Subcutaneous abdominal adipose tissue (tissue), 5 donors: ENCODE measurements around the gene HMCN1.

ENCODE experiments used
- H3K27ac ChIP-seq: one replicate; pipeline ENCODE4 v1.7.0; 2013; ENCODE audit warnings: low read depth, mild to moderate bottlenecking, inconsistent platforms, low read length, moderate library complexity
- H3K27me3 ChIP-seq, 5 donors: one replicate each; pipeline ENCODE4 v1.7.0; 2013; ENCODE audit warnings: low read length in 5 of 5, inconsistent platforms in 1 of 5; ENCODE audit not compliant: control insufficient read depth in 5 of 5, insufficient read depth in 4 of 5
- H3K36me3 ChIP-seq, 5 donors: one replicate each; pipeline ENCODE4 v1.7.0; 2013; ENCODE audit warnings: low read length in 5 of 5; ENCODE audit not compliant: control insufficient read depth in 5 of 5, insufficient read depth in 5 of 5
- H3K4me1 ChIP-seq, 5 donors: one replicate each; pipeline ENCODE4 v1.7.0; 2013; ENCODE audit warnings: low read length in 5 of 5, mild to moderate bottlenecking in 3 of 5, moderate library complexity in 1 of 5; ENCODE audit not compliant: control insufficient read depth in 5 of 5, insufficient read depth in 5 of 5
- H3K4me3 ChIP-seq, 5 donors: one replicate each; pipeline ENCODE4 v1.7.0; 2013; ENCODE audit warnings: low read length in 5 of 5, low read depth in 1 of 5
- H3K9ac ChIP-seq, 5 donors: one replicate each; pipeline ENCODE4 v1.7.0; 2013; ENCODE audit warnings: low read length in 5 of 5, mild to moderate bottlenecking in 4 of 5, moderate library complexity in 3 of 5
- H3K9me3 ChIP-seq, 5 donors: one replicate each; pipeline ENCODE4 v1.7.0; 2013; ENCODE audit warnings: low read length in 5 of 5; ENCODE audit not compliant: control insufficient read depth in 5 of 5
- donor health status: healthy.
- donor health status: healthy.
- donor health status: healthy.
- donor health status: healthy.
- donor health status: healthy.

HMCN1 gene

GRCh38 chr1:186009039-186009737 lies 275.0 kb downstream of the HMCN1 start:
- H3K27ac ChIP-seq, result no peak overlapping the region
- no peak overlapping the region for H3K9ac ChIP-seq
- H3K4me1 ChIP-seq, result peaks cover 0 to 4% (median 0%) of the 10 kb centered on the region in 5 donors
- no peaks in the 10 kb centered on the region for H3K9me3 ChIP-seq
- H3K36me3 ChIP-seq, result no peaks in the 10 kb centered on the region
- no peak overlapping the region for H3K4me3 ChIP-seq
- no peaks in the 10 kb centered on the region for H3K27me3 ChIP-seq

DNA sequence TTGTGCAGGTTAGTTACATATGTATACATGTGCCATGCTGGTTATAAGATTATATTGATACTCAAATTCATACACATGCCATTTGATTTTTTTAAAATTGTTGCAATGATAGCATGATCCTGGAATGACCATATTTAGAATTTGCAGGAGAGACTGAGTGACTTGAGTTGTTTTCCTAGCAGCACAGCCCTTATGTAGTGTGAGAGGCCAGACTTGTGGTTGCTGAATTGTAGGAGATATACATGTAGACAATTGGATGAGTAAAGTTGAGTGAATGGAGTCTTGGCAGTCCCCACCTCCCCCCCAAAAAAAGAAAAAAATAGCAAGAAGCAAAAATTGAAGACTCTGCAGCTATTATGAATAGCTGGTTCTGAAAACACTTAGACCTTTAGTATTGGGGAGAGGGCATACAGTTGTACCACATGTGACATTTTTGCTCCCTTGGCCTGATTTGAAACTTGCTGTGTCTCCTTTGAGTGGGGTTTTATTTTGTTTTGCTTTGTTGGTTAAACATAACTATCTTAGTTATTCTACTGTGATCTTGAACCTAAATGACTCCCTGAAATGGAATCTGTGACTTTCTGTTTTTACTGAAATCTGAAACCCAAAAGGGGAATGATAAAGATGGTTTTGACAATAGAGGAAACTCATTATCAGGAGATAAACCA lies 280.3 kb downstream of the HMCN1 start:
- peaks cover 0 to 7% (median 3%) of the 10 kb centered on the region in 5 donors for H3K36me3 ChIP-seq
- H3K4me3 ChIP-seq, result no peak overlapping the region
- H3K27me3 ChIP-seq, result no peaks in the 10 kb centered on the region
- no peak overlapping the region for H3K9ac ChIP-seq
- no peak overlapping the region for H3K27ac ChIP-seq
- peaks cover 0 to 2% (median 0%) of the 10 kb centered on the region in 5 donors for H3K4me1 ChIP-seq
- H3K9me3 ChIP-seq, result no peaks in the 10 kb centered on the region

DNA sequence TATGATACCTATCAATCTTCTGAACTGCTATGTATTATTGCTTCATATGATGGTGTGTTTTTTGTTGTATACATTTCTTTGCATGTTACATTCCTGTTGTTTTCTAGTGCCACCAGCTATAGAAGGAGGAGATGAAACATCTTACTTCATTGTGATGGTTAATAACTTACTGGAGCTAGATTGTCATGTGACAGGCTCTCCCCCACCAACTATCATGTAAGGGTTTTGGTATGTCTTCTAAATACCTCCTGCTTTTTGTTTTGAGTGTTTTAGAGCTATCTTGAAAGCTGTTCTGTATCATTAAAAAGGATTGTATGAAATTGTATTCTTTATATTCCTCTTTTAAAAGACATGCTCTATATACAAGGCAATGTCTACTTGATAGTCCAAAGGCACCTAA lies 282.7 kb downstream of the HMCN1 start:
- H3K36me3 ChIP-seq, result peaks cover 0 to 7% (median 3%) of the 10 kb centered on the region in 5 donors
- no peaks in the 10 kb centered on the region for H3K9me3 ChIP-seq
- H3K4me1 ChIP-seq, result no peaks in the 10 kb centered on the region
- no peaks in the 10 kb centered on the region for H3K27me3 ChIP-seq
- no peak overlapping the region for H3K27ac ChIP-seq
- H3K9ac ChIP-seq, result no peak overlapping the region
- no peak overlapping the region for H3K4me3 ChIP-seq

GRCh38 chr1:186022184-186022583 lies 288.0 kb downstream of the HMCN1 start:
- Histone ChIP-seq H3K36me3 (peaks cover 0 to 6% (median 4%) of the 10 kb centered on the region in 5 donors), H3K4me3 (no peak overlapping the region), H3K9me3 (no peaks in the 10 kb centered on the region)

GRCh38 chr1:186026946-186027345 lies 292.8 kb downstream of the HMCN1 start:
- H3K27me3 ChIP-seq, result no peaks in the 10 kb centered on the region
- no peaks in the 10 kb centered on the region for H3K4me1 ChIP-seq
- H3K36me3 ChIP-seq, result peaks cover 0 to 4% (median 3%) of the 10 kb centered on the region in 5 donors
- H3K9ac ChIP-seq, result no peak overlapping the region
- peaks cover 0 to 11% (median 3%) of the 10 kb centered on the region in 5 donors for H3K9me3 ChIP-seq
- H3K27ac ChIP-seq, result no peak overlapping the region
- H3K4me3 ChIP-seq, result no peak overlapping the region

More at GRCh38 chr1:186022184-186022583, 288.0 kb downstream of the HMCN1 start:
- no peaks in the 10 kb centered on the region for H3K4me1 ChIP-seq
- no peaks in the 10 kb centered on the region for H3K27me3 ChIP-seq
- no peak overlapping the region for H3K27ac ChIP-seq
- no peak overlapping the region for H3K9ac ChIP-seq

DNA sequence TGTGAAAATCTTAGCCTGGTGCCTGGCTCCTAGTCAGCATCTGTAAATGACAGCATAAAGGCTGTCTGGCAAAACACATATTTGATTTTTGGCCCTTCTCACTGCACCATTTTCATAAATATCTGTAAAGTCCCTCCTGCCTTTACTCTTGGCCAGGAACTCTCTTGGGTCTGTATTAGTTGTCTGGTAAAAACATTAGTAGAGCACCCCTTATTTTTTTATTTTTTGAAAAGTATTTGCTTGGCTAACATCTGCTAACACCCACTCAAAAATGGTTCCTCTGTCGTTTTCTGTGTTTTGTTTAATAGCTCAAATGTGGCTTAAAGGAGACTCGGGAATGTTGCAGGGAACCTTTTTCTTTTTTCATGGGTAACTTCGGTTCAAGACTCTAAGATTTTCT lies 293.4 kb downstream of the HMCN1 start:
- H3K9me3 ChIP-seq, result peaks cover 0 to 11% (median 3%) of the 10 kb centered on the region in 5 donors
- no peak overlapping the region for H3K9ac ChIP-seq
- peaks cover 0 to 4% (median 3%) of the 10 kb centered on the region in 5 donors for H3K36me3 ChIP-seq
- H3K27ac ChIP-seq, result no peak overlapping the region
- no peaks in the 10 kb centered on the region for H3K27me3 ChIP-seq
- no peaks in the 10 kb centered on the region for H3K4me1 ChIP-seq
- no peak overlapping the region for H3K4me3 ChIP-seq

DNA sequence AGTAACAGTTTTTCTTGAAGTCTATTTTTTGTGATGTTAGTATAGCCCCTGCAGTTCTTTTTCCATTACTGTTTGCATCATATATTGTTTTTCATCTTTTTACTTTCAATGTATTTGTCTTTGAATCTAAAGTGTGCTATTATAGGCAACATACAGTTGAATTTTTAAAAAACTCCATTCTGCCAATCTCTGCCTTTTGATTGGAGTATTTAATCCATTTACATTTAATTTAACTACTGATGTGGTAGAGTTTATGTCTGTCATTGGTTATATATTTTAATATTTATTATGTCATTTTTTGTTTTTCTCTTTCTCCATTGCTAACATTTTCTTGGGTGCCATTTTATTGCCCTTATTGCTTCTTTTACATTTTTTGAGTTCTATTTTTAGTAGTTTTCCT lies 296.3 kb downstream of the HMCN1 start:
- Histone ChIP-seq H3K36me3 (no peaks in the 10 kb centered on the region), H3K4me3 (no peak overlapping the region), H3K27ac (no peak overlapping the region), H3K27me3 (no peaks in the 10 kb centered on the region), H3K9me3 (peaks cover 0 to 11% (median 3%) of the 10 kb centered on the region in 5 donors), H3K9ac (no peak overlapping the region), H3K4me1 (peaks cover 0 to 3% (median 0%) of the 10 kb centered on the region in 5 donors)

DNA sequence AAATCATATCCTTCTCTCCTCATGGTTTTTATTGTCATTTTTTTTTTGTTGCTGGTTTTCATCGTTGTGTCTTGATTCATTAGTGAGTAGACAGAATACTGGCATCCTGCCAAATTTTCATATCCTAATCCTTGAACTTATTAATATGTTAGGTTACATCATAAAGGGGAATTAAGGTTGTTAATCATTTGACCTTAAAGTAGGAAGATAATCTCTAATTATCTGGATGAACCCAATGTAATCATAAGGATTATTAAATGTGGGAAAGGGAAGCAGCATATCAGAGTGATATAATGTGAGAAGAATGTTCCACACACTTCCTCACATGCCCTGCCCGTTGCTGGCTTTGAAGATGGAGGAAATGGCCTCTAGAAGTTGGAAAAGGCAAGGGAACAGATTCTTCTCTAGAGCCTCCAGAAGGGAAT lies 299.7 kb downstream of the HMCN1 start:
- H3K36me3 ChIP-seq, result no peaks in the 10 kb centered on the region
- H3K4me3 ChIP-seq, result no peak overlapping the region
- H3K4me1 ChIP-seq, result peaks cover 0 to 3% (median 0%) of the 10 kb centered on the region in 5 donors
- no peak overlapping the region for H3K27ac ChIP-seq
- peaks cover 0 to 11% (median 3%) of the 10 kb centered on the region in 5 donors for H3K9me3 ChIP-seq
- H3K27me3 ChIP-seq, result no peaks in the 10 kb centered on the region
- no peak overlapping the region for H3K9ac ChIP-seq

DNA sequence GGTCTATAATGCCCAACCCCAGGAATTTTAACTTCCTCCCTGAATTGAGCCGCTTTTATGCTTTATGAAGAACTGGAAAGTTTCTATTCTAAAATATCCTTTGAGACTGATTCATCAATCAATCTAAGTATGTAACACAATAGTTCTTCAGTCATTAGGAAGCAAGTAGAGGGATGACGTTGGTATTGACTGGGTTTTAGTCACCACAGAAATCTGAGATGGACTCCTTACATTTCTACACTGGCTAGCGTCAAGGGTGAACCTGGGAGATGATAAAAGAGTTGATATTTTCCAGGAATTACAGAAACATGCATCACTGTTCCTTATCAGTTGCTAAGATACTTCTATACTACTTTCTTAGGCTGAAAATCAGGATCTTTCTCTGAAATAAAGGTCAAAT lies 308.0 kb downstream of the HMCN1 start:
- Histone ChIP-seq H3K4me1 (no peaks in the 10 kb centered on the region), H3K9me3 (no peaks in the 10 kb centered on the region), H3K27ac (no peak overlapping the region), H3K27me3 (no peaks in the 10 kb centered on the region), H3K36me3 (peaks cover 0 to 10% (median 2%) of the 10 kb centered on the region in 5 donors), H3K9ac (no peak overlapping the region), H3K4me3 (no peak overlapping the region)

DNA sequence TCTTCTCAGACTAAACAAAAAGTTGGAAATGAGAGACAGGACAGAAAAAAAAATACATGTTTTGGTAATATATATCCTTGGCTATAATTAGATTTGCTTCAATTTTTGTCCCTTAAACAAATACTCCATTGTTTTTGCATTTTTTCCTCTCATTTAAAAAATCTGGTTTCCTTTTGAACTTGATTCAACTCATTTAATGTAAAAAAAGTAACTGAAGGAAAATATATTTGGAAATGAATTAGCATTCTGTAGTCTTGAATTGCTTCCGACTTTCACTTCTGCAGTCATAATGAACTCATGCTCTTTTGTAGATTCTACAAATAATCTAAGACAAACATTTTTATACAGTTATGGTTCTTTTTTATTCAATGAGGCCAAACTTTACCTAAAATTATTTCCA lies 309.1 kb downstream of the HMCN1 start:
- H3K27ac ChIP-seq, result no peak overlapping the region
- H3K4me1 ChIP-seq, result no peaks in the 10 kb centered on the region
- no peak overlapping the region for H3K9ac ChIP-seq
- H3K27me3 ChIP-seq, result no peaks in the 10 kb centered on the region
- H3K9me3 ChIP-seq, result no peaks in the 10 kb centered on the region
- H3K36me3 ChIP-seq, result peaks cover 0 to 10% (median 3%) of the 10 kb centered on the region in 5 donors
- no peak overlapping the region for H3K4me3 ChIP-seq
